HG03280 (cell line): ENCODE data around the gene MYLK.
A peak's percentile ranks its signal among the peaks of the same experiment; 100 is the strongest.
"Not testable (repeated sequence)": the region's sequence is repeated elsewhere in the genome, so short reads cannot be mapped to it uniquely, and the experiment has no call there.

Experiments used
- ATAC-seq: cut with Tn5 transposase; IDR thresholded peaks from one replicate; pipeline ENCODE4 v1.9.1; 2021; ENCODE audit warnings: mild to moderate bottlenecking, moderate library complexity; ENCODE audit not compliant: unreplicated experiment

The MYLK gene, protein sequence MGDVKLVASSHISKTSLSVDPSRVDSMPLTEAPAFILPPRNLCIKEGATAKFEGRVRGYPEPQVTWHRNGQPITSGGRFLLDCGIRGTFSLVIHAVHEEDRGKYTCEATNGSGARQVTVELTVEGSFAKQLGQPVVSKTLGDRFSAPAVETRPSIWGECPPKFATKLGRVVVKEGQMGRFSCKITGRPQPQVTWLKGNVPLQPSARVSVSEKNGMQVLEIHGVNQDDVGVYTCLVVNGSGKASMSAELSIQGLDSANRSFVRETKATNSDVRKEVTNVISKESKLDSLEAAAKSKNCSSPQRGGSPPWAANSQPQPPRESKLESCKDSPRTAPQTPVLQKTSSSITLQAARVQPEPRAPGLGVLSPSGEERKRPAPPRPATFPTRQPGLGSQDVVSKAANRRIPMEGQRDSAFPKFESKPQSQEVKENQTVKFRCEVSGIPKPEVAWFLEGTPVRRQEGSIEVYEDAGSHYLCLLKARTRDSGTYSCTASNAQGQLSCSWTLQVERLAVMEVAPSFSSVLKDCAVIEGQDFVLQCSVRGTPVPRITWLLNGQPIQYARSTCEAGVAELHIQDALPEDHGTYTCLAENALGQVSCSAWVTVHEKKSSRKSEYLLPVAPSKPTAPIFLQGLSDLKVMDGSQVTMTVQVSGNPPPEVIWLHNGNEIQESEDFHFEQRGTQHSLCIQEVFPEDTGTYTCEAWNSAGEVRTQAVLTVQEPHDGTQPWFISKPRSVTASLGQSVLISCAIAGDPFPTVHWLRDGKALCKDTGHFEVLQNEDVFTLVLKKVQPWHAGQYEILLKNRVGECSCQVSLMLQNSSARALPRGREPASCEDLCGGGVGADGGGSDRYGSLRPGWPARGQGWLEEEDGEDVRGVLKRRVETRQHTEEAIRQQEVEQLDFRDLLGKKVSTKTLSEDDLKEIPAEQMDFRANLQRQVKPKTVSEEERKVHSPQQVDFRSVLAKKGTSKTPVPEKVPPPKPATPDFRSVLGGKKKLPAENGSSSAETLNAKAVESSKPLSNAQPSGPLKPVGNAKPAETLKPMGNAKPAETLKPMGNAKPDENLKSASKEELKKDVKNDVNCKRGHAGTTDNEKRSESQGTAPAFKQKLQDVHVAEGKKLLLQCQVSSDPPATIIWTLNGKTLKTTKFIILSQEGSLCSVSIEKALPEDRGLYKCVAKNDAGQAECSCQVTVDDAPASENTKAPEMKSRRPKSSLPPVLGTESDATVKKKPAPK (N-terminal part only)

DNA sequence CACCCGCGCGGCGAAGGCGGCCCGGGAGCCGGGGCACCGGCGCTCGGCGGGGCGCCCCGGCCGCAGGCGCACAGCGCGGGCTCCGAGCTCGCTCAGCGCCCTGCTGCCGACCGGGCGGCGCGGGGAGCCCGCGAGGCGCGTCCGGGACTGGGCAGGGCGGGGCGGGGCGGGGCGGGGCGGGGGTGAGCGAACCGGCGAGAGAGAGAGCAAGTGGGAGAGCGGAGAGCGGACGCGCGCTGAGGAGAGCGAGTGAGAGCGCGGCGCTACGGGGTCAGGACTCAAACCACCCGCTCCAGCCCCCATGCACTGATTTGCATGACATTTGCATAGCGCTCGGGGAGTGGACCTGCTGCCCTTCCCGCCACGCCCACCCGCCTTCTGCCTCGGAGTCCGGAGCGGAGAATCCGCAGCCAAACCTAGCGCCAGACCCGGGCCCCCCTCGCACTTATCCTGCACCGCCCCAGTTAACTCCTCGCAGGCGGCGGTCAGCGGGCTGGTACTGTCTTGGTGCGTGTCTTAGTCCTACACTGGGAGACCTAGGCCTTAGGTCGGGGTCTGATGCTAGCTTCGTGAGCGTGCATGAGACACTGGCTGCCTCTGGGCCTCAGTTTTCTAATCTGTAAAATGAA, at the start of gene MYLK:
MYLK (minus strand) TSS at position 130 of the 629 bp plus-strand sequence. CDS start 90,491 bp downstream, outside the sequence.
- ATAC-seq = peak; percentile 65

DNA sequence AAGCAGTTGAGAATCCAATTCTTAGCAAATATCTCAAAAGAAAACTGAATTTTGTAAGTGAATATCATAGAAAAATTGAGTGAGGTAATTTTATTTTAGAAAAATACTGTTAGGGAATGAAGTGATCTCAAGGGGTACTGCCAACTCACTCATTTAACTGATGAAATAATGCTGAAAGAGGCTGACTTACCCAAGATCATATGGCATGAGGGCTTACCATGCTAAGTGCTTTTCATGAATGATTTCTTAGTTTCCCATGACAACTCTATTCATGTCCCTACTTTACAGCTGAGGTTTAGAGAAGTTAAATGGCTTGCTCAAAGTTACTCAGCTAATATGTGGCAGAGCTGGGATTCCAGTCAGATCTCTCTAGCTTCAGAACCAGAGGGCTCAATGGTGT, 46.3 kb upstream of the MYLK start:
- ATAC-seq = no peak

DNA sequence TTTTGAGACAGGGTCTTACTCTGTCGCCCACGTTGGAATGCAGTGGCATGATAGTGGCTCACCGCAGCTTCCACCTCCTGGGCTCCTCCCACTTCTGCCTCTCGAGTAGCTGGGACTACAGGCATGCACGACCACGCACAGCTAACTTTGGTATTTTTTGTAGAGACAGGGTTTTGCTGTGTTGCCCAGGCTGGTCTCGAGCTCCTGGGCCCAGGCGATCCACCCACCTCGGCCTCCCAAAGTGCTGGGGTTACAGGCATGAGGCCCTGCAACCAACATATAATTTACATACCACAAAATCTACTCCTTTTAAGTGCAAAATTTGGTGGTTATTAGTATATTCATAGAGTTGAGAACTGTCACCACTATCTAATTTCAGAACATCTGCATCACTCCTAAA, 45.2 kb upstream of the MYLK start:
- ATAC-seq = no peak

DNA sequence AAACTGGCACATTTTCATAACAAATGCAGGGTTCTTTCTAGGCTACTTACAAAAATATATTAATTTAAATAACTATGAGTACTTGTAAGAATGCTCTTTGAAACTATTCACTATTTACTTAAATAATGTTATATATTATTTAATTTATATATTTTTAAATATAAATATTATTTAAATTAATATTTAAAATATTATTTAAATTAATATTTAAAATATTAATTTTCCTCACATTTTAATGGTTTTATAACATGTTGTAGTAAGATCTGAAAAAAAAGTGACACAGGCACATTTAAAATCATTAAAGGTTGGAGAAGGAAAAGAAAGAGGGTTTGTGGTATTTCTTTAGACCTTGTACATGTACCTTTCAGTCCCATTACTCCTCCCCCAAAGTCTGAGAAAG, 42.3 kb upstream of the MYLK start:
- no peak for ATAC-seq

DNA sequence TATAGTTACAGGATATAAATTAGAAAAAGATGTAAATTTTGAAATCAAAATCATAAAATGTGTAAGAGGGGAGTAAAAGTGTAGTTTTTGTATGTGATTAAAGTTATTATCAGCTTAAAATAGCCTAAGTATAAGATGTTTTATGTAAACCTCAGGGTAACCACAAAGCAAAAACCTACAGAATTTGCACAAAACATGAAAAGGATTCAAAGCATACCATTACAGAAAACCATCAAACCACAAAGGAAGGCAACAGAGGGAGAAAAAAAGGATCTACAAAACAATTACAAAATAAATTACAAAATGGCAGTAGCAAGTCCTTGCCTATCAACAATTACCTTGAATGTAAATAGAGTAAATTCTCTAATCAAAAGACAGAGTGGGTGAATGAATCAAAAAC, 36.7 kb upstream of the MYLK start:
- ATAC-seq = no peak

DNA sequence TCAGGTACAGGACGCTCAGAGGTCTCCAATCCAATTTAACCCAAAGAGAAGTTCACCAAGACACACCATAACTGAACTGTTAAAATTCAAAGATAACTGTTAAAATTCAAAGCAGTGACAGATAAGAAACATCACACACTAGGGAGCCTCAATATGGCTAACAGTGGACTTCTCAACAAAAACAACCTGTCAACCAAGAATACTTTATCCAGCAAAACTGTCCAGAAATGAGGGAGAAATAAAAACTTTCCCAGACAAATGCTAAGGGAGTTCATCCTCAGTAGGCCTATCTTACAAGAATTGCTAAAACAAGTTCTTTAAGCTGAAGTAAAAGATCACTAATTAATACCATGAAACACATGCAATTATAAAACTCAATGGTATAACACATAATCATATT, 36.3 kb upstream of the MYLK start:
- ATAC-seq = no peak

DNA sequence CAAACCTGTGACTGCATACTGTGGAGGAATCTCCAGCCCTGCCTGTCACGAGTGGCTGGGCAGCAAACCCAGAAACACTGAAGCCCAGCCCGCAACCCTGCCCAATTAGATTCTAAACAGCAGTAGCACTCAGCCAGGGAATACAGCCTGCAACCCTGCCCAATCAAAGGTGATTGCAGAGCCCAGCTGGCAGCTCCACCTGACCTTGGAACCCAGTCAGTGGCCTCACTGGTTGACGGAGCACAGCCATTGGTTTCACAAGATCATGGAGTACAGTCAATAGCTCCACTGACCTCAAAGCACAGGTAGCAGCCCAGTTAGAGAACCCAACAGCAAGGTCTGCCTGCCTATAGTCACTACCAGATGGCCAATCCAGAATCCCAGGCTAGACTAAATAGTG, 35.2 kb upstream of the MYLK start:
- ATAC-seq = no peak

DNA sequence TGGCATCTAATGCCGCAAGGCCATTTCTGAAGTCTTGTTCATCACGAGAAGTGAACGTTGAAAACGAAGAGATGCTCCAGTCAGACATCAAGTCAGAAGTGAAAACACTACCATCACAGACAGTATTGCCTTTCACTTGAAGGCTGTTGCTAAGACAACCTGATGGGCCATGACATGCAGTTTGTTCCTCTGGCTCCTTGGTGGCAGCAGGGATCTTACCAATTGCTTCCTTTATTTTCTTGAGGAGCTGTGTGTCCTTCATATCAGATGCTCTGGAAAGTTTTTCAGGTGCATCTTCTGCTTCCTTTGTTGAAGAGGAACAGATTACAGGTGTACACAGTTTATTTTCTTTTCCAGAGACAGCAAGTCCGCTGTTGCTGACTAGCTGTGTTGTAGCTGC, 30.7 kb upstream of the MYLK start:
- no peak for ATAC-seq

DNA sequence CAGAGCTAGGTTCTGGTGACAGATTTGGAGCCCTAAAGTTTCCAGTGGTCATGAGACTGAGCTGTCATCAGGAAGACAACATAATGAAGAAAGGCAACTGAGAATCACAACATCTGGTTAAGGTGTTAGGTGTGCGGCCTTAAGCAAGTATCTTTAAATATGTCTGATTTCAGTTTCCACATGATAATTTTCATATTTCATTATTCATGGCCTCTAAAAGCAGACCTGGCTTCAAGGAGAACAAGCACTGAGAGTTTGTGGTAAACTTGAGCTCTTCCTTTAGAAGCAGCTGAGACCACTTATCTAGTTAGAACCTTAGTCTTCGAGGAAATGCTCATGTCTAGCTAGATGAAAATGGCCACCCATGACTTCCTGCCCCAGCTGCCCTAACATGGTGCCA, 25.7 kb upstream of the MYLK start:
- no peak for ATAC-seq

DNA sequence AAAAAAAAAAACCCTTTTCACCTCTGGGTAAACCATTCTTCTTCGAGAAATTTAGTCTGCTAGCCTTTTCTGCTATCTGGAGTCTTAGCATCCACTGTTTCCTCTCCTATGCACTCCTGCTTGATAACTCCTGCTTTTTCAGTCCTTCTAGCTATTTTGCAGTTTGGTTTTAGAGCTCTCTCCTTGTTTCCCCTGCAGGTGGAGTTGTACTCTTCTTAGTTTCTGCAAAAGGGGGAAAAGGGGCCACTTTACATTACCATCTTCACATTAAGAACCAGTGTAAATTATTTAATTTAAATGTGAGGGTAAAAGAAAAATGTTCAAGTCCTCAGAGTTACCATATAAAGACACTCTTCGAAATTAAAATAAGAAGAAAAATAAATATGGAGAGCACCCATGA, 23.6 kb upstream of the MYLK start:
- no peak for ATAC-seq

DNA sequence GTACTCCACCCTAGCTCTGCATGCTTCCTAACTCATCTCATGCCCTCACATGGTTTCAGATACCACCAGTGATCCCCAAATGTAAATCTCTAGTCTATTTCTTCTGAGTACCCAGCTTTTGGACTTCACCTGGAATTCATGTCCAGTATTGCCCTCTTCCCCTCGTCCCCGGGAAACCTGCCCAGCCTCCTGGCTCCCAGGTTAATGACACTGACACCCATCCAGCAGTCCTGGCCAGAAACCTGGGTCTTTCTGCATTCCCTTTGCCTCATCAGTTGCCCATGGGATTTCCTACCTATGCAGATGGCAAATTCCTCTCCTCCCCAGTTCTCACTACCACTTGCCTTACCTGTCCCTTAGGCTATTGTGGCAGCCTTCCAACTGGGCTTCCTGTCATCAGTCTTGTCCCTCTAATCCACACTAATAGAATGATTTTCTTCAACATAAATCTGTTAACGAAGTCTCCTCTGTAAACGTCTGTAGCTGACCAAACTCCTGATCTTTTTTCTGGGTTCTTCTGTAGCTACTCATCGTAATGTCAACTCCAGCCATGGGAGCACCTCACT, 15.3 kb upstream of the MYLK start:
- ATAC-seq = no peak

DNA sequence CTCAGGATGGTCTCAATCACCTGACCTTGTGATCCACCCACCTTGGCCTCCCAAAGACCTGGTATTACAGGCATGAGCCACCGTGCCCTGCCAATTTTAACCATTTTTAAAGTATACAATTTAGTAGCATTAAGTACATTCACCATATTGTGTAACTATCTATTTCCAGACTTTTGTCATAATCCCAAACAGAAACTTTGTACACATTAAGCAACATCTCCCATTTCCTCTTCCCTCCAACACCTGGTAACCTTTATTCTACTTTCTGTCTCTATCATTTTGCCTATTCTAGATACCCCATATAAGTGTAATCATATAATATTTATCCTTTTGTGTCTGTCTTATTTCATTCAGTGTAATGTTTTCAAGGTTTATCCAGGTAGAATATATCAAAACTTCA, 8.9 kb upstream of the MYLK start:
- no peak for ATAC-seq

DNA sequence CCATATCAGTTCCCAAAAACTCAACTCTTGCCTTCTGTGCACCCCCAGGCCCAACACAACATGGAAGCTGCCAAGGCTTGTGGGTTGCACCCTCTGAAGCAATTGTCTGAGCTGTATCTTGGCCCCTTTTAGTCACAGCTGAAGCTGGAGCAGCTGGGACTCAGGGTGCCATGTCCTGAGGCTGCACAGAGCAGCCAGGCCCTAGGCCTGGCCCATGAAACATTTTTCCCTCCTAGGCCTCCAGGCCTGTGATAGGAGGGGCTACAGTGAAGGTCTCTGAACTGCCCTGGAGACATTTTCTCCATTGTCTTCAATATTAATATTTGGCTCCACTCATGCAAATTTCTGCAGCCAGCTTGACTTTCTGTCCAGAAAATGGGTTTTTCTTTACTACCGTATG, 8.1 kb upstream of the MYLK start:
- no peak for ATAC-seq

DNA sequence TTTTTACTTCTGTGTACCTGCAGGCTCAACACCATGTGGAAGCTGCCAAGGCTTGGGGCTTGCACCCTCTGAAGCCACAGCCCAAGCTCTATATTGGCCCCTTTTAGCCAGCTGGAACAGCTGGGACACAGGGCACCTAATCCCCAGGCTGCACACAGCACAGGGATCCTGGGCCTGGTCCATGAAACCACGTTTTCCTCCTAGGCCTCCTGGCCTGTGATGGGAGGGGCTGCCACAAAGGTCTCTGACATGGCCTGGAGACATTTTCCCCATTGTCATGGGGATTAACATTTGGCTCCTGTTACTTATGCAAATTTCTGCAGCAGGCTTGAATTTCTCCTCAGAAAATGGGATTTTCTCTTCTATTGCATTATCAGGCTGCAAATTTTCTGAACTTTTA, 6.9 kb upstream of the MYLK start:
- ATAC-seq = not testable (repeated sequence)

DNA sequence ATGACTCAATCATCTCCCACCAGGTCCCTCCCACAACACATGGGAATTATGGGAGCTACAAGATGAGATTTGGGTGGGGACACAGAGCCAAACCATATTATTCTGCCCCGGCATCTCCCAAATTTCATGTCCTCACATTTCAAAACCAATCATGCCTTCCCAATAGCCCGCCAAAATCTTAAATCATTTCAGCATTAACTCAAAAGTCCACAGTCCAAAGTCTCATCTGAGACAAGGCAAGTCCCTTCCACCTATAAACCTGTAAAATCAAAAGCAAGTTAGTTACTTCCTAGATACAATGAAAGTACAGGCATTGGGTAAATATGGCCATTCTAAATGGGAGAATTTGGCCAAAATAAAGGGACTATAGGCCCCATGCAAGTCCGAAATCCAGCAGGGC, 6.0 kb upstream of the MYLK start:
- not testable (repeated sequence) for ATAC-seq

DNA sequence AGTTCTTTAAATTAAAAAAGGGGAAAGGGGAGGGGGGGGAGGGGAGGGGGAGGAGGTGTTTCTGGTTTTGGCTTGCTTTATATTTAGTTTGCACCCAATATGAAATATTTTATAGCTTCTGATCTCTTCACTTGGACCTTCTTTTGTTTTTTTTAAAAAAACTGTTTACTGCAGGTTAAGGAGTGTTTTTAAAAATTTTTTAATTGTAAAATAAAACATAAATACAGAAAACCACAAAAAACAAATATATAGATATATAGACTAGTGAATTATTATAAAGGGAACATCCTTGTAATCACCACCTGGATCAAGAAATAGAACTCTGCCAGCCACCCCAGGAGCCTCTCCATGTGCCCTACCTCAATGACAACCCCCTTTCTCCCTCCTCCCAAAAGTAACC, 861 bp upstream of the MYLK start:
- ATAC-seq = no peak

DNA sequence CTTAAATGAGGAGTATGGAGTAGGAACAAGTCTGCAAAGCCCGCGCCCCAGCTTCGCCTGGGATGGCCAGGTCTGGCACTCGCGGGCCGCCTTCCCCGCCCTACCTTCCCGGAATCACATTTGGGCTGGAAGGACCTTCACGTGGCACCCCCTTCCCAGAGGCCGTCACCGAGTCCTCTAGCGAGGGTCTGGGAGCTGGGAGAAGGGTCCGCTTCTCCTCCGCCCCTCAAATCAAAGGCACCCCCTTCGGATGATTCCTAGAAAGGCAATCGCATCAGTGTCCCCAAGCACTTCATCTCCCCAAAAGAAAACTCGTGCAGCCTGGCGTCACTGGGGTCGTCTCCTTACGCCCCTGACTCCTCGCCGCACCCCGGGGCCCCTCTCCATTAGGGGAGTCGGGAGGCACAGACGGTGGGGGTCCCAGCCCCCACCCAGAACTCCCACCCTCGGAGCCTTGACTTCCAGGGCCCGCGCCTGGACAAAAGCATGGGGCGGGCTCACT, 380 bp downstream of the MYLK start:
- no peak for ATAC-seq

DNA sequence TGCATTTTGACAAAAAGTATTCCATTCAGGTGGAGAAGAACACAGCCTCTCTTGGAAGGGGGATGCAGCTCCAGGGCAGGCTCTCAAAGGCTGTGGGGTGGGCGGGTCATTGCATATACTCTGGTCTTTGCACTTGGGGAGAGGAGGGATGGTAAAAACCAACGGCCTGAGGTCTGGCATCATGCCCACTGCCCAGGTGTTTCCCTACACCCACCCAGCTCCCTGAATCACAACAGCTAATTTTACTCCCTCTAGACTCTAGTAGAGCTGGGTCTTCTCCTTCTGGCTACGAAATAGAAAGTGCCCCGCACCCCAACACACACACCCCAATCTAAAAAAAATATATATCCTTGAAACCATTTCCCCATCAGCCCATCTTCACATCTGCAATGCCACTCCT, 1.0 kb downstream of the MYLK start:
- no peak for ATAC-seq

DNA sequence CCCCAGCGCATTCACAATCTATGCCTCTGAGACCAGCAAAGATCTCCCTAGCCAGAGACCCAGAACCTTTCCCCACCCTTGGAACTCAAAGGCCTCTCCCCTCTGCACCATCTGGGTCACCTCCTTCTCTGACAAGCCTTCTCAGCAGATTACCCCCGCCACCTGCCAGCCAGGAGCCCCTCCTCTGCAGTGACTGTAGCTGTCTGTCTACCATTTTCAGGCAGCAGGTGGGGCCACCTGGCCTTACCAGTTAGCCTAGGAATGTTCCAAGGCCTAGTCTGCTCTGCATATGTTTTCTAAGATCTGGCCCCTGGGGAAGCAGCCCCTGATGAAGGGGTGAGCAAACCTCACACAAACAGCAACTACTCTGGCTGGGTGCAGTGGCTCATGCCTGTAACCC, 2.4 kb downstream of the MYLK start:
- no peak for ATAC-seq

DNA sequence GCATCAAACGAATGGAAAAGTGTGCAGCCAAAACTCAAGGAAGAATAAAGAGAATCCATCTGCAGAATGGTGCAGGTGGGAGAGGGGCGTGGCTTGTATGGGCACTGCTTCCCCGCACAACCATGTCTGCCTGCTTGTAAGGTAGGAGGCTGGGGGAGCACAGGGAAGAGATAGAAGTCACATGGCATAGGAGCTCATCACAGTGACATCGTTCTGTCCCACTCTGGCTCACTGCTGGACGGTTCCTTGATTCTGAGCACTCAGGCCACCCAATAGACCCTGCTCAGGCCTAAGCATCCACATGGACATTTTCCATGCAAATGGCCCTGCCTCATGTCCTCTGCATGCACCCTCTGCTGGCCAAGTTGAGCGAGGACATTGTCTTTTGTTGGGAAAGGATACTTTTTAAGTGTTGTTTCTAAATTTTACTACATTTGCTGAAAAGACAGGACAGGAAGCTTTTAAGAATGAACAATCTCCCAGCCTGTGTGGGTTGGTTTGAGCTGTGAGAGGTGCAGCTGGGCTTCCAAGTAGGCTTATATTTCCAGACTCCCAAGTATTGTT, 3.1 kb downstream of the MYLK start:
- ATAC-seq = no peak
